ENCODE data around the gene PHLDB2. TPM values are rescaled to one million over a fixed set of nuclear protein-coding genes. Genes with fewer than 3 reads are reported as not detected.

The PHLDB2 gene
- total RNA-seq, 1 donor from 2014 or later = 54.3 TPM

GRCh38 chr3:111822804-111823203, 36.3 kb upstream of the PHLDB2 start:
- Histone ChIP-seq H3K9me3 (ENCODE audit: control insufficient read depth in 3 of 3, low read length in 3 of 3) (peaks cover 0 to 2% (median 0%) of the 10 kb centered on the region in 3 donors), H3K4me3 (ENCODE audit: low read length in 3 of 3) (no peak overlapping the region), H3K9ac (ENCODE audit: low read depth in 1 of 3, low read length in 3 of 3) (no peak overlapping the region), H3K36me3 (ENCODE audit: control insufficient read depth in 3 of 3, insufficient read depth in 3 of 3, low read length in 3 of 3) (no peaks in the 10 kb centered on the region), H3K4me1 (ENCODE audit: control insufficient read depth in 3 of 3, insufficient read depth in 3 of 3, low read length in 3 of 3) (no peaks in the 10 kb centered on the region), H3K27me3 (ENCODE audit: control insufficient read depth in 3 of 3, insufficient read depth in 3 of 3, low read length in 3 of 3) (no peaks in the 10 kb centered on the region), H3K27ac (ENCODE audit: low read depth, low read length) (no peak overlapping the region)

GRCh38 chr3:111823341-111823855, 35.7 kb upstream of the PHLDB2 start:
- Histone ChIP-seq H3K27me3 (ENCODE audit: control insufficient read depth in 3 of 3, insufficient read depth in 3 of 3, low read length in 3 of 3) (no peaks in the 10 kb centered on the region), H3K4me3 (ENCODE audit: low read length in 3 of 3) (no peak overlapping the region), H3K4me1 (ENCODE audit: control insufficient read depth in 3 of 3, insufficient read depth in 3 of 3, low read length in 3 of 3) (no peaks in the 10 kb centered on the region), H3K36me3 (ENCODE audit: control insufficient read depth in 3 of 3, insufficient read depth in 3 of 3, low read length in 3 of 3) (no peaks in the 10 kb centered on the region), H3K27ac (ENCODE audit: low read depth, low read length) (no peak overlapping the region), H3K9ac (ENCODE audit: low read depth in 1 of 3, low read length in 3 of 3) (no peak overlapping the region), H3K9me3 (ENCODE audit: control insufficient read depth in 3 of 3, low read length in 3 of 3) (peaks cover 0 to 2% (median 0%) of the 10 kb centered on the region in 3 donors)

- H3K27ac ChIP-seq (ENCODE audit: low read depth, low read length) = no peak overlapping the region
- H3K9me3 ChIP-seq (ENCODE audit: control insufficient read depth in 3 of 3, low read length in 3 of 3) = peaks cover 0 to 2% (median 0%) of the 10 kb centered on the region in 3 donors
- no peak overlapping the region for H3K9ac ChIP-seq (ENCODE audit: low read depth in 1 of 3, low read length in 3 of 3)
- H3K4me1 ChIP-seq (ENCODE audit: control insufficient read depth in 3 of 3, insufficient read depth in 3 of 3, low read length in 3 of 3) = no peaks in the 10 kb centered on the region
- H3K4me3 ChIP-seq (ENCODE audit: low read length in 3 of 3) = no peak overlapping the region
- no peaks in the 10 kb centered on the region for H3K27me3 ChIP-seq (ENCODE audit: control insufficient read depth in 3 of 3, insufficient read depth in 3 of 3, low read length in 3 of 3)
- no peaks in the 10 kb centered on the region for H3K36me3 ChIP-seq (ENCODE audit: control insufficient read depth in 3 of 3, insufficient read depth in 3 of 3, low read length in 3 of 3)
These were observed 34.7 kb upstream of the PHLDB2 start for GRCh38 chr3:111824351-111824750.

- H3K4me1 ChIP-seq (ENCODE audit: control insufficient read depth in 3 of 3, insufficient read depth in 3 of 3, low read length in 3 of 3) = no peaks in the 10 kb centered on the region
- H3K4me3 ChIP-seq (ENCODE audit: low read length in 3 of 3) = no peak overlapping the region
- H3K36me3 ChIP-seq (ENCODE audit: control insufficient read depth in 3 of 3, insufficient read depth in 3 of 3, low read length in 3 of 3) = no peaks in the 10 kb centered on the region
- no peak overlapping the region for H3K9ac ChIP-seq (ENCODE audit: low read depth in 1 of 3, low read length in 3 of 3)
- no peaks in the 10 kb centered on the region for H3K27me3 ChIP-seq (ENCODE audit: control insufficient read depth in 3 of 3, insufficient read depth in 3 of 3, low read length in 3 of 3)
- no peaks in the 10 kb centered on the region for H3K9me3 ChIP-seq (ENCODE audit: control insufficient read depth in 3 of 3, low read length in 3 of 3)
- no peak overlapping the region for H3K27ac ChIP-seq (ENCODE audit: low read depth, low read length)
These were observed 31.2 kb upstream of the PHLDB2 start for GRCh38 chr3:111827871-111828270.

- H3K4me3 ChIP-seq (ENCODE audit: low read length in 3 of 3) = no peak overlapping the region
- no peaks in the 10 kb centered on the region for H3K36me3 ChIP-seq (ENCODE audit: control insufficient read depth in 3 of 3, insufficient read depth in 3 of 3, low read length in 3 of 3)
These were observed 30.5 kb upstream of the PHLDB2 start for GRCh38 chr3:111828530-111828929.

GRCh38 chr3:111829023-111829422, 30.0 kb upstream of the PHLDB2 start:
- Histone ChIP-seq H3K9me3 (ENCODE audit: control insufficient read depth in 3 of 3, low read length in 3 of 3) (no peaks in the 10 kb centered on the region), H3K27ac (ENCODE audit: low read depth, low read length) (no peak overlapping the region), H3K4me3 (ENCODE audit: low read length in 3 of 3) (no peak overlapping the region), H3K4me1 (ENCODE audit: control insufficient read depth in 3 of 3, insufficient read depth in 3 of 3, low read length in 3 of 3) (no peaks in the 10 kb centered on the region), H3K9ac (ENCODE audit: low read depth in 1 of 3, low read length in 3 of 3) (no peak overlapping the region), H3K27me3 (ENCODE audit: control insufficient read depth in 3 of 3, insufficient read depth in 3 of 3, low read length in 3 of 3) (no peaks in the 10 kb centered on the region), H3K36me3 (ENCODE audit: control insufficient read depth in 3 of 3, insufficient read depth in 3 of 3, low read length in 3 of 3) (no peaks in the 10 kb centered on the region)

More at GRCh38 chr3:111828530-111828929, 30.5 kb upstream of the PHLDB2 start:
- Histone ChIP-seq H3K4me1 (ENCODE audit: control insufficient read depth in 3 of 3, insufficient read depth in 3 of 3, low read length in 3 of 3) (no peaks in the 10 kb centered on the region), H3K27ac (ENCODE audit: low read depth, low read length) (no peak overlapping the region), H3K9me3 (ENCODE audit: control insufficient read depth in 3 of 3, low read length in 3 of 3) (no peaks in the 10 kb centered on the region), H3K9ac (ENCODE audit: low read depth in 1 of 3, low read length in 3 of 3) (no peak overlapping the region), H3K27me3 (ENCODE audit: control insufficient read depth in 3 of 3, insufficient read depth in 3 of 3, low read length in 3 of 3) (no peaks in the 10 kb centered on the region)

- Histone ChIP-seq H3K27me3 (ENCODE audit: control insufficient read depth in 3 of 3, insufficient read depth in 3 of 3, low read length in 3 of 3) (no peaks in the 10 kb centered on the region), H3K9ac (ENCODE audit: low read depth in 1 of 3, low read length in 3 of 3) (no peak overlapping the region), H3K27ac (ENCODE audit: low read depth, low read length) (no peak overlapping the region), H3K9me3 (ENCODE audit: control insufficient read depth in 3 of 3, low read length in 3 of 3) (no peaks in the 10 kb centered on the region), H3K4me1 (ENCODE audit: control insufficient read depth in 3 of 3, insufficient read depth in 3 of 3, low read length in 3 of 3) (no peaks in the 10 kb centered on the region), H3K4me3 (ENCODE audit: low read length in 3 of 3) (no peak overlapping the region), H3K36me3 (ENCODE audit: control insufficient read depth in 3 of 3, insufficient read depth in 3 of 3, low read length in 3 of 3) (no peaks in the 10 kb centered on the region)
These were observed 27.2 kb upstream of the PHLDB2 start for GRCh38 chr3:111831840-111832239.

GRCh38 chr3:111837112-111837511, 22.0 kb upstream of the PHLDB2 start:
- Histone ChIP-seq H3K4me1 (ENCODE audit: control insufficient read depth in 3 of 3, insufficient read depth in 3 of 3, low read length in 3 of 3) (no peaks in the 10 kb centered on the region), H3K27ac (ENCODE audit: low read depth, low read length) (no peak overlapping the region), H3K9ac (ENCODE audit: low read depth in 1 of 3, low read length in 3 of 3) (no peak overlapping the region), H3K4me3 (ENCODE audit: low read length in 3 of 3) (no peak overlapping the region), H3K27me3 (ENCODE audit: control insufficient read depth in 3 of 3, insufficient read depth in 3 of 3, low read length in 3 of 3) (no peaks in the 10 kb centered on the region), H3K36me3 (ENCODE audit: control insufficient read depth in 3 of 3, insufficient read depth in 3 of 3, low read length in 3 of 3) (no peaks in the 10 kb centered on the region), H3K9me3 (ENCODE audit: control insufficient read depth in 3 of 3, low read length in 3 of 3) (no peaks in the 10 kb centered on the region)

DNA sequence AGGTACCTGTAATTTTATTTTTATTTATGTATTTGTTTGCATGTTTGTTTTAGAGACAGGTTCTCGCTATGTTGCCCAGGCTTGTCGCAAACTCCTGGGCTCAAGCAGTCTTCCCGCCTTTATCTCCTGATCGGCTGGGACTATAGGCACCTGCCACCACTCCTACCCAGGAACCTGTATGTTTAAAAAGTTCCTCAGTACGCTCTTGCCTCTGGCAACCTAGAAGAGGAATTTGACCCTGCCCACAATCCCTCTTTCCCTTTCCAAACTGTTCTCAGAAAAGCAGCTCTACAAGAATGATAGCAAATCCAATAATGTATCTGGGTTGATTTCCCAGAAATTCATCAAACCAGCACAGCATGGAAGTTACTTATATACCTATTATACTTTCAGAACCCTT, 20.9 kb upstream of the PHLDB2 start:
- Histone ChIP-seq H3K9me3 (ENCODE audit: control insufficient read depth in 3 of 3, low read length in 3 of 3) (no peaks in the 10 kb centered on the region), H3K36me3 (ENCODE audit: control insufficient read depth in 3 of 3, insufficient read depth in 3 of 3, low read length in 3 of 3) (no peaks in the 10 kb centered on the region), H3K4me1 (ENCODE audit: control insufficient read depth in 3 of 3, insufficient read depth in 3 of 3, low read length in 3 of 3) (no peaks in the 10 kb centered on the region), H3K27ac (ENCODE audit: low read depth, low read length) (no peak overlapping the region), H3K27me3 (ENCODE audit: control insufficient read depth in 3 of 3, insufficient read depth in 3 of 3, low read length in 3 of 3) (no peaks in the 10 kb centered on the region), H3K9ac (ENCODE audit: low read depth in 1 of 3, low read length in 3 of 3) (no peak overlapping the region), H3K4me3 (ENCODE audit: low read length in 3 of 3) (no peak overlapping the region)

DNA sequence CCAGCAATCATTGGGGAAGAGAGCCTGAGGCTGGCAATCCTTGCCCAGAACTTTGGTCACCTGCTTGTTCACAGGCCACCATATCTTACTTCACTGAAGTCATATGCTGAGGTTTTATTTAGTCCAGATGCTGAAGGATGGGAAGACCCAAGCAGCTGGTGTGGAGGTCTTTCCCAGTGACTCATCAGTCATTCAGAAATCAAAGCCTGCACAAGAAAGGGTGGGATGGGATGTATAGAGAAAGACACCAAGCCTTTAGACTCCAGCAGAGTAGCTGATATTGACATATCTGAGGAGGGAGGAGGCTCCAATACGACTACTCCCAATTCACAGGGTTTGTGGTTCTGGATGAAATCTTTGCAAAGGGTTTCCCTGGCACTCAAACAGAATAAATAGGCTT, 13.0 kb upstream of the PHLDB2 start:
- Histone ChIP-seq H3K9ac (ENCODE audit: low read depth in 1 of 3, low read length in 3 of 3) (no peak overlapping the region), H3K27ac (ENCODE audit: low read depth, low read length) (no peak overlapping the region), H3K27me3 (ENCODE audit: control insufficient read depth in 3 of 3, insufficient read depth in 3 of 3, low read length in 3 of 3) (no peaks in the 10 kb centered on the region), H3K4me1 (ENCODE audit: control insufficient read depth in 3 of 3, insufficient read depth in 3 of 3, low read length in 3 of 3) (no peaks in the 10 kb centered on the region), H3K36me3 (ENCODE audit: control insufficient read depth in 3 of 3, insufficient read depth in 3 of 3, low read length in 3 of 3) (no peaks in the 10 kb centered on the region), H3K9me3 (ENCODE audit: control insufficient read depth in 3 of 3, low read length in 3 of 3) (no peaks in the 10 kb centered on the region), H3K4me3 (ENCODE audit: low read length in 3 of 3) (no peak overlapping the region)

DNA sequence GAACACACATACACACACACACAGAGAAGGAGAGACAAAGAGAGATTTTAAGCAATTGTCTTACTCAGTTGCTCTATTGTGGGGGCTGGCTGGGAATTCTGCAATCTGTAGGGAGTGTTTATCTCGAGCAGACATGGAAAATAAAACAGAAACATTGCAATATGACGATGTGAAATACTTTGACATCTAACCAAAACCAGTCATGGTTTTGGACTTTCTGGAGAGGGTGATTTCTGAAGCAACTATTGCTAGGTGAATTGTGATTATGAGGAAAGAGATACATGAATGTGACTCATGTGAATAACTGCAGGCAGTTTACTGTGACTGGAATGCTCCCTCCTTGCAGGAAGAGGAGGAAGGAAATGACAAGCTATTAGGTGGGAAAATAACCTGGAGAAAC, 12.3 kb upstream of the PHLDB2 start:
- no peak overlapping the region for H3K27ac ChIP-seq (ENCODE audit: low read depth, low read length)
- no peak overlapping the region for H3K4me3 ChIP-seq (ENCODE audit: low read length in 3 of 3)
- H3K27me3 ChIP-seq (ENCODE audit: control insufficient read depth in 3 of 3, insufficient read depth in 3 of 3, low read length in 3 of 3) = no peaks in the 10 kb centered on the region
- H3K36me3 ChIP-seq (ENCODE audit: control insufficient read depth in 3 of 3, insufficient read depth in 3 of 3, low read length in 3 of 3) = no peaks in the 10 kb centered on the region
- peaks cover 0 to 1% (median 0%) of the 10 kb centered on the region in 3 donors for H3K4me1 ChIP-seq (ENCODE audit: control insufficient read depth in 3 of 3, insufficient read depth in 3 of 3, low read length in 3 of 3)
- no peak overlapping the region for H3K9ac ChIP-seq (ENCODE audit: low read depth in 1 of 3, low read length in 3 of 3)
- H3K9me3 ChIP-seq (ENCODE audit: control insufficient read depth in 3 of 3, low read length in 3 of 3) = no peaks in the 10 kb centered on the region

Measured in skeletal muscle tissue (tissue), 4 donors.